NCI-H524 (cell line): ENCODE data around the gene LRRD1.
"Not testable (repeated sequence)": the region's sequence is repeated elsewhere in the genome, so short reads cannot be mapped to it uniquely, and the experiment has no call there.

ENCODE experiments used
- DNase-seq, 2 experiments: peaks; one replicate each; lab custom pipeline; 2025; lab: John Stamatoyannopoulos, UW

The LRRD1 gene

GRCh38 chr7:92178928-92179924 is at the start of gene LRRD1:
LRRD1 (minus strand) TSS chr7:92179142; CDS start chr7:92165202, 13,940 bp downstream.
- peak; percentile 61 to 73 for DNase-seq

- no peak for DNase-seq
These were observed 49.8 kb upstream of the LRRD1 start for GRCh38 chr7:92228742-92229141.

- no peak for DNase-seq
These were observed 49.2 kb upstream of the LRRD1 start for GRCh38 chr7:92228100-92228499.

- DNase-seq, result no peak
These were observed 48.0 kb upstream of the LRRD1 start for GRCh38 chr7:92226981-92227380.

GRCh38 chr7:92221766-92222165 is 42.8 kb upstream of the LRRD1 start:
- no peak for DNase-seq

- no peak for DNase-seq
These were observed 27.7 kb upstream of the LRRD1 start for GRCh38 chr7:92206672-92207071.

- DNase-seq, result no peak
These were observed 27.0 kb upstream of the LRRD1 start for GRCh38 chr7:92205987-92206386.

- DNase-seq, result no peak
These were observed 21.8 kb upstream of the LRRD1 start for GRCh38 chr7:92200791-92201190.

- DNase-seq, result no peak
These were observed 13.4 kb upstream of the LRRD1 start for GRCh38 chr7:92192326-92192725.

- not testable (repeated sequence) for DNase-seq
These were observed 10.3 kb upstream of the LRRD1 start for GRCh38 chr7:92189246-92189645.

- DNase-seq, result not testable (repeated sequence)
These were observed 5.4 kb upstream of the LRRD1 start for GRCh38 chr7:92184294-92184693.

GRCh38 chr7:92177362-92177761 is 1.6 kb downstream of the LRRD1 start:
- DNase-seq, result peak in 1 of 2 experiments; percentile 67

GRCh38 chr7:92169529-92169928 is 9.4 kb downstream of the LRRD1 start:
- not testable (repeated sequence) for DNase-seq

GRCh38 chr7:92161271-92161670 is 17.7 kb downstream of the LRRD1 start:
- no peak for DNase-seq

GRCh38 chr7:92158660-92159575 is 20.0 kb downstream of the LRRD1 start:
- DNase-seq, result no peak

GRCh38 chr7:92156990-92157389 is 22.0 kb downstream of the LRRD1 start:
- peak; percentile 15 to 72 for DNase-seq

- no peak for DNase-seq
These were observed 23.7 kb downstream of the LRRD1 start for GRCh38 chr7:92155108-92155739.

- peak; percentile 9 to 74 for DNase-seq
These were observed 28.4 kb downstream of the LRRD1 start for GRCh38 chr7:92150450-92151017.

- no peak for DNase-seq
These were observed 29.2 kb downstream of the LRRD1 start for GRCh38 chr7:92149736-92150239.

- DNase-seq, result not testable (repeated sequence)
These were observed 35.6 kb downstream of the LRRD1 start for GRCh38 chr7:92143192-92143880.

GRCh38 chr7:92142791-92143190 is 36.2 kb downstream of the LRRD1 start:
- not testable (repeated sequence) for DNase-seq
